GM23338 (cell line): Measurements from ENCODE around the gene PLD2. TPM values are rescaled to one million over a fixed set of nuclear protein-coding genes. Genes with fewer than 3 reads are reported as not detected.

Experiments used
- ATAC-seq: fragments of 200-7000 bp; cut with Tn5 transposase; 3 replicates; pipeline ENCODE4 v1.9.1; 2020
- DNase-seq: peaks from one replicate; pipeline ENCODE4 v3.0.0-alpha.2; 2015; ENCODE audit warnings: low spot score
- H2AFZ ChIP-seq: fragments of 200-600 bp; sonication (generic); 2 replicates; pipeline ENCODE4 v1.8.0; 2016; ENCODE audit warnings: antibody characterized with exemption, mild to moderate bottlenecking, moderate library complexity
- H3F3A ChIP-seq: fragments of 200-600 bp; sonication (generic); replicated peaks from 2 replicates; pipeline ENCODE4 v1.8.0; 2017; ENCODE audit warnings: antibody characterized with exemption, mixed run types, low read depth
- H3K27ac ChIP-seq: fragments of 200-600 bp; sonication (generic); 2 replicates; pipeline ENCODE4 v1.6.1; 2016; ENCODE audit warnings: low read depth
- H3K27me3 ChIP-seq: fragments of 200-600 bp; sonication (generic); 2 replicates; pipeline ENCODE4 v1.8.0; 2016; ENCODE audit warnings: mild to moderate bottlenecking, mixed run types, moderate library complexity; ENCODE audit not compliant: insufficient read depth
- H3K36me3 ChIP-seq: fragments of 200-600 bp; sonication (generic); 2 replicates; pipeline ENCODE4 v1.8.0; 2016; ENCODE audit warnings: mild to moderate bottlenecking; ENCODE audit not compliant: insufficient read depth
- H3K4me1 ChIP-seq: fragments of 200-600 bp; sonication (generic); 2 replicates; pipeline ENCODE4 v1.8.0; 2016; ENCODE audit warnings: mild to moderate bottlenecking, moderate library complexity; ENCODE audit not compliant: insufficient read depth
- H3K4me2 ChIP-seq: fragments of 200-600 bp; sonication (generic); 2 replicates; pipeline ENCODE4 v1.7.1; 2017; ENCODE audit warnings: mixed run types
- H3K4me3 ChIP-seq: fragments of 200-600 bp; sonication (generic); 2 replicates; pipeline ENCODE4 v1.6.1; 2016; ENCODE audit warnings: mixed run types
- H3K79me2 ChIP-seq: fragments of 200-600 bp; sonication (generic); replicated peaks from 2 replicates; pipeline ENCODE4 v1.8.0; 2017; ENCODE audit warnings: mild to moderate bottlenecking; ENCODE audit not compliant: insufficient read depth
- H3K9me2 ChIP-seq: fragments of 200-600 bp; sonication (generic); 2 replicates; pipeline ENCODE4 v1.8.0; 2017; ENCODE audit not compliant: insufficient read depth
- H4K20me1 ChIP-seq: fragments of 200-600 bp; sonication (generic); replicated peaks from 2 replicates; pipeline ENCODE4 v1.8.0; 2017; ENCODE audit warnings: mild to moderate bottlenecking; ENCODE audit not compliant: insufficient read depth
- H3K27ac Mint-ChIP-seq: 2 replicates; pipeline ENCODE4 v1.8.0; 2020; ENCODE audit warnings: inconsistent platforms, mild to moderate bottlenecking, moderate library complexity, mixed read lengths
- H3K27me3 Mint-ChIP-seq: 3 replicates; pipeline ENCODE4 v1.8.0; 2022; ENCODE audit warnings: low read depth, mild to moderate bottlenecking, moderate library complexity, mixed read lengths, inconsistent platforms; ENCODE audit not compliant: insufficient read depth, poor library complexity
- H3K36me3 Mint-ChIP-seq: 3 replicates; pipeline ENCODE4 v1.8.0; 2021; ENCODE audit warnings: low read depth, mild to moderate bottlenecking, inconsistent platforms, moderate library complexity, mixed read lengths
- H3K4me1 Mint-ChIP-seq: 3 replicates; pipeline ENCODE4 v1.8.0; 2020; ENCODE audit warnings: mild to moderate bottlenecking, inconsistent platforms, mixed read lengths
- H3K4me3 Mint-ChIP-seq: 3 replicates; pipeline ENCODE4 v1.8.0; 2021; ENCODE audit warnings: moderate library complexity, mild to moderate bottlenecking, inconsistent platforms, mixed read lengths
- H3K9me3 Mint-ChIP-seq: 3 replicates; pipeline ENCODE4 v1.8.0; 2020; ENCODE audit warnings: moderate library complexity, mild to moderate bottlenecking, inconsistent platforms, mixed read lengths
- REST ChIP-seq: IDR thresholded peaks from one replicate; pipeline ENCODE4 v1.6.1; 2018; ENCODE audit warnings: antibody characterized with exemption; ENCODE audit not compliant: unreplicated experiment
- polyA plus RNA-seq: library from polyadenylated mRNA; unstranded; fragments of >200 nt; fragmentation: Nextera tagmentation; extraction: Ambion mirVana; gene quantifications from 2 replicates; pipeline ENCODE4 v1.2.1, GENCODE V29; 2016
- total RNA-seq: library from RNA; depleted of rRNA; stranded (reverse); fragments of >200 nt; shearing (Covaris generic); gene quantifications from 2 replicates; pipeline ENCODE4 v1.2.3, GENCODE V29; 2014
- TF ChIP-seq, protein P1 (sequence below): IDR thresholded peaks from 2 replicates; pipeline ENCODE4 v1.6.1; 2016; ENCODE audit warnings: antibody characterized with exemption
- TF ChIP-seq, protein P2 (sequence below): fragments of 250-450 bp; sonication (Bioruptor Pico); IDR thresholded peaks from 2 replicates; pipeline ENCODE4 v1.5.0; 2020; ENCODE audit warnings: mild to moderate bottlenecking, moderate library complexity

Gene PLD2
- total and polyA plus RNA-seq, 2 experiments from 2014 or later: 20.2 to 55.9 TPM

GRCh38 chr17:4823373-4824089, 16.6 kb downstream of the PLD2 start (continued):
- TF ChIP-seq, protein P1, sequence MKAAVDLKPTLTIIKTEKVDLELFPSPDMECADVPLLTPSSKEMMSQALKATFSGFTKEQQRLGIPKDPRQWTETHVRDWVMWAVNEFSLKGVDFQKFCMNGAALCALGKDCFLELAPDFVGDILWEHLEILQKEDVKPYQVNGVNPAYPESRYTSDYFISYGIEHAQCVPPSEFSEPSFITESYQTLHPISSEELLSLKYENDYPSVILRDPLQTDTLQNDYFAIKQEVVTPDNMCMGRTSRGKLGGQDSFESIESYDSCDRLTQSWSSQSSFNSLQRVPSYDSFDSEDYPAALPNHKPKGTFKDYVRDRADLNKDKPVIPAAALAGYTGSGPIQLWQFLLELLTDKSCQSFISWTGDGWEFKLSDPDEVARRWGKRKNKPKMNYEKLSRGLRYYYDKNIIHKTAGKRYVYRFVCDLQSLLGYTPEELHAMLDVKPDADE: no peak
- TF ChIP-seq, protein P2, sequence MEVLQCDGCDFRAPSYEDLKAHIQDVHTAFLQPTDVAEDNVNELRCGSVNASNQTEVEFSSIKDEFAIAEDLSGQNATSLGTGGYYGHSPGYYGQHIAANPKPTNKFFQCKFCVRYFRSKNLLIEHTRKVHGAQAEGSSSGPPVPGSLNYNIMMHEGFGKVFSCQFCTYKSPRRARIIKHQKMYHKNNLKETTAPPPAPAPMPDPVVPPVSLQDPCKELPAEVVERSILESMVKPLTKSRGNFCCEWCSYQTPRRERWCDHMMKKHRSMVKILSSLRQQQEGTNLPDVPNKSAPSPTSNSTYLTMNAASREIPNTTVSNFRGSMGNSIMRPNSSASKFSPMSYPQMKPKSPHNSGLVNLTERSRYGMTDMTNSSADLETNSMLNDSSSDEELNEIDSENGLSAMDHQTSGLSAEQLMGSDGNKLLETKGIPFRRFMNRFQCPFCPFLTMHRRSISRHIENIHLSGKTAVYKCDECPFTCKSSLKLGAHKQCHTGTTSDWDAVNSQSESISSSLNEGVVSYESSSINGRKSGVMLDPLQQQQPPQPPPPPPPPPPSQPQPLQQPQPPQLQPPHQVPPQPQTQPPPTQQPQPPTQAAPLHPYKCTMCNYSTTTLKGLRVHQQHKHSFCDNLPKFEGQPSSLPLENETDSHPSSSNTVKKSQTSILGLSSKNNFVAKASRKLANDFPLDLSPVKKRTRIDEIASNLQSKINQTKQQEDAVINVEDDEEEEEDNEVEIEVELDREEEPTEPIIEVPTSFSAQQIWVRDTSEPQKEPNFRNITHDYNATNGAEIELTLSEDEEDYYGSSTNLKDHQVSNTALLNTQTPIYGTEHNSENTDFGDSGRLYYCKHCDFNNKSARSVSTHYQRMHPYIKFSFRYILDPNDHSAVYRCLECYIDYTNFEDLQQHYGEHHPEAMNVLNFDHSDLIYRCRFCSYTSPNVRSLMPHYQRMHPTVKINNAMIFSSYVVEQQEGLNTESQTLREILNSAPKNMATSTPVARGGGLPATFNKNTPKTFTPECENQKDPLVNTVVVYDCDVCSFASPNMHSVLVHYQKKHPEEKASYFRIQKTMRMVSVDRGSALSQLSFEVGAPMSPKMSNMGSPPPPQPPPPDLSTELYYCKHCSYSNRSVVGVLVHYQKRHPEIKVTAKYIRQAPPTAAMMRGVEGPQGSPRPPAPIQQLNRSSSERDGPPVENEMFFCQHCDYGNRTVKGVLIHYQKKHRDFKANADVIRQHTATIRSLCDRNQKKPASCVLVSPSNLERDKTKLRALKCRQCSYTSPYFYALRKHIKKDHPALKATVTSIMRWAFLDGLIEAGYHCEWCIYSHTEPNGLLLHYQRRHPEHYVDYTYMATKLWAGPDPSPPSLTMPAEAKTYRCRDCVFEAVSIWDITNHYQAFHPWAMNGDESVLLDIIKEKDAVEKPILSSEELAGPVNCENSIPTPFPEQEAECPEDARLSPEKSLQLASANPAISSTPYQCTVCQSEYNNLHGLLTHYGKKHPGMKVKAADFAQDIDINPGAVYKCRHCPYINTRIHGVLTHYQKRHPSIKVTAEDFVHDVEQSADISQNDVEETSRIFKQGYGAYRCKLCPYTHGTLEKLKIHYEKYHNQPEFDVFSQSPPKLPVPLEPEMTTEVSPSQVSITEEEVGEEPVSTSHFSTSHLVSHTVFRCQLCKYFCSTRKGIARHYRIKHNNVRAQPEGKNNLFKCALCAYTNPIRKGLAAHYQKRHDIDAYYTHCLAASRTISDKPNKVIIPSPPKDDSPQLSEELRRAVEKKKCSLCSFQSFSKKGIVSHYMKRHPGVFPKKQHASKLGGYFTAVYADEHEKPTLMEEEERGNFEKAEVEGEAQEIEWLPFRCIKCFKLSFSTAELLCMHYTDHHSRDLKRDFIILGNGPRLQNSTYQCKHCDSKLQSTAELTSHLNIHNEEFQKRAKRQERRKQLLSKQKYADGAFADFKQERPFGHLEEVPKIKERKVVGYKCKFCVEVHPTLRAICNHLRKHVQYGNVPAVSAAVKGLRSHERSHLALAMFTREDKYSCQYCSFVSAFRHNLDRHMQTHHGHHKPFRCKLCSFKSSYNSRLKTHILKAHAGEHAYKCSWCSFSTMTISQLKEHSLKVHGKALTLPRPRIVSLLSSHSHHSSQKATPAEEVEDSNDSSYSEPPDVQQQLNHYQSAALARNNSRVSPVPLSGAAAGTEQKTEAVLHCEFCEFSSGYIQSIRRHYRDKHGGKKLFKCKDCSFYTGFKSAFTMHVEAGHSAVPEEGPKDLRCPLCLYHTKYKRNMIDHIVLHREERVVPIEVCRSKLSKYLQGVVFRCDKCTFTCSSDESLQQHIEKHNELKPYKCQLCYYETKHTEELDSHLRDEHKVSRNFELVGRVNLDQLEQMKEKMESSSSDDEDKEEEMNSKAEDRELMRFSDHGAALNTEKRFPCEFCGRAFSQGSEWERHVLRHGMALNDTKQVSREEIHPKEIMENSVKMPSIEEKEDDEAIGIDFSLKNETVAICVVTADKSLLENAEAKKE (CRISPR knock-in tag): no peak

DNA sequence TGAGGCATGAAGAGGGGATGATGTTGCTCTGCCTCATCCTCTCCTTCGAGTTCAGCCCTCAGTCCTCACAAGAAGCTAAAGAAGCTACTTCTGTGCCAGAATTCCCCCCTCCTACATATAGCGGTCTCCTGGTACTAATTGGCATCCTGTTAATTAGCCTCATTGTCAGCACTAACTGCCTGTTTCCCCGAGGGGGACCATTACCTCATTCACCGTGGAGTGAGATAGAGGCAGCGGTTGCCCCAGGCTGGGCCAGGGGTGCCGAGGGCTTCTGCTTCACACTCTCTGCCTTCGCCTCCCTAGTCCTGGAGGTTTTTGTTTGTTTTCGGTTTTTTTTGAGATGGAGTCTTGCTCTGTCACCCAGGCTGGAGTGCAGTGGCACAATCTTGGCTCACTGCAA, 20.4 kb downstream of the PLD2 start:
- Histone ChIP-seq H3K27me3 (no peaks in the 10 kb centered on the region), H3K36me3 (no peaks in the 10 kb centered on the region), H4K20me1 (no peaks in the 10 kb centered on the region), H3K9me2 (no peaks in the 10 kb centered on the region), H3K4me2 (no peak overlapping the region), H3K4me1 (no peaks in the 10 kb centered on the region), H3K27ac (no peak overlapping the region), H3K4me3 (no peak overlapping the region), H3F3A (no peaks in the 10 kb centered on the region), H2AFZ (no peak overlapping the region), H3K79me2 (no peaks in the 10 kb centered on the region)
- H3K27me3 Mint-ChIP-seq: peaks cover 4% of the 10 kb centered on the region
- ATAC-seq (peak; percentile 61), DNase-seq (no peak)
- no peak overlapping the region for H3K27ac Mint-ChIP-seq
- H3K4me3 Mint-ChIP-seq: no peak overlapping the region
- no peaks in the 10 kb centered on the region for H3K4me1 Mint-ChIP-seq
- no peaks in the 10 kb centered on the region for H3K9me3 Mint-ChIP-seq
- H3K36me3 Mint-ChIP-seq: peaks cover 3% of the 10 kb centered on the region; the same call in 2 of the 3 replicates
- no peak for TF ChIP-seq REST
- TF ChIP-seq, protein P2 (CRISPR knock-in tag): no peak
